Fibroblast of the aortic adventitia (primary cell): ENCODE results near the gene TMEM37. TPM values are rescaled to one million over a fixed set of nuclear protein-coding genes. Genes with fewer than 3 reads are reported as not detected.
A peak's percentile ranks its signal among the peaks of the same experiment; 100 is the strongest.
"Not testable (repeated sequence)": the region's sequence is repeated elsewhere in the genome, so short reads cannot be mapped to it uniquely, and the experiment has no call there.

Experiments used
- DNase-seq: peaks from one replicate; pipeline ENCODE4 v3.0.0-alpha.2; 2010; ENCODE audit warnings: low read depth
- H3K4me3 ChIP-seq: 2 replicates; pipeline ENCODE4 v1.5.1; 2011; ENCODE audit warnings: low read depth, mild to moderate bottlenecking, control low read depth, low read length, moderate library complexity
- CTCF ChIP-seq: IDR thresholded peaks from 2 replicates; pipeline ENCODE4 v1.5.1; 2011; ENCODE audit warnings: mild to moderate bottlenecking, low read length, control low read depth, inconsistent platforms; ENCODE audit not compliant: insufficient read depth
- total RNA-seq: library from RNA; depleted of rRNA; stranded (reverse); fragments of >200 nt; gene quantifications from 2 replicates; pipeline ENCODE4 v1.2.3, GENCODE V29; 2012; ENCODE audit warnings: low replicate concordance

TMEM37 gene
- total RNA-seq, 1 donor, result not detected

GRCh38 chr2:119393971-119394748 lies 37.5 kb upstream of the TMEM37 start:
- TF ChIP-seq CTCF, result no peak
- no peak for DNase-seq
- no peak overlapping the region for H3K4me3 ChIP-seq

- TF ChIP-seq CTCF, result no peak
- H3K4me3 ChIP-seq, result no peak overlapping the region
- no peak for DNase-seq
Observed at GRCh38 chr2:119397196-119397595, 34.5 kb upstream of the TMEM37 start.

- no peak for TF ChIP-seq CTCF
- H3K4me3 ChIP-seq, result no peak overlapping the region
- DNase-seq, result no peak
Observed at GRCh38 chr2:119402106-119402505, 29.5 kb upstream of the TMEM37 start.

- peak; percentile 23 for DNase-seq
- TF ChIP-seq CTCF, result no peak
- no peak overlapping the region for H3K4me3 ChIP-seq
Observed at GRCh38 chr2:119402645-119403560, 28.8 kb upstream of the TMEM37 start.

- not testable (repeated sequence) for H3K4me3 ChIP-seq, DNase-seq
Observed at GRCh38 chr2:119403618-119404017, 28.0 kb upstream of the TMEM37 start.

GRCh38 chr2:119405151-119405550 lies 26.5 kb upstream of the TMEM37 start:
- H3K4me3 ChIP-seq, result no peak overlapping the region
- no peak for DNase-seq
- TF ChIP-seq CTCF, result no peak

- DNase-seq, result peak; percentile 73
- H3K4me3 ChIP-seq, result no peak overlapping the region
- peak; percentile 78 for TF ChIP-seq CTCF
Observed at GRCh38 chr2:119407430-119408220, 24.0 kb upstream of the TMEM37 start.
